Measurements from ENCODE around the gene EPB41L4A.

DNA sequence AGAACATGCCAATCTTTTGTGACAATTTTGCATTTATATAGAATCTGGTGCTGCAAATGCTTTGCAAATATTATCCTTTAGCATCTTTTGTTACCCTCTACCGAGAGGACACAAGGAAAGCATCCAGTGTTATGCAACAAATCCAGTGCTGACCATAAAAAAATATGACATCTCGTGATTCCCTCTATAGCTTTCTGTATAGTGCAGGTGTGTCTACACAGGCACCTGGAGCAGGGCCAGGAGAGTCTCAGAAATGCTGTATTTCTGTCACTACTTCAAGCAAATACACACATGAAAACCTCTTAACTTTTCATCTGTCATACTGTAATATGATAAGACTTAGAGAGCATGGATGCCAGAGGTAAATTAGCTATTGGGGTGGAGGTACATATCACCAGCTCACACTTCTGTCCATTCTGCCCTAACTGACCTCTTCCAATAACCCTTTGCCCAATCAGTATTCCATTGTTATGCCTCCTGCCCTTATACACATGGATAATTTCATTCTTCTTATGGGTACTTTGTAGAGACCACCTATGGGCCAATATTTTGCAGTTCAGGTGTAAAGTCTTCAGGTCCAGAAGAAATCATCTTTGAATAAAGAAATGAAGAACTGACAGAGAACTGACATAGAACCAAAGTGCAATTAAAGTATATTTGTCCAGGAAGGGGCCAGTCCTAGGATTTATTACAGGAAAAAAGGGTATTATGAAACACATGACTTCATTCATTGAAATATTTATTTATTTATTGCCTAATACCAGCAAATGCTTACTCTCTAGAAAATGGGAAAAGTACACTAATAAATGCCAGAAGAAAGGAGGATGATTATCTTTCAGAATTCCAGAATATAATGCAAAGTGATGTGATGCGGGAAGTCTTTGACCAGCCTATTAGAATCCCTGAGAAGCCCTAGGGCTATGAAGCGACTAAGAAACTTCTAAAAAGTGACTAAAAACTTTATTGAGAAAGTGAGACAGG lies 106.5 kb downstream of the EPB41L4A start:
- TF ChIP-seq POLR2A (IDR thresholded peaks at IDR 0.05): no peak
- TF ChIP-seq, protein P1, sequence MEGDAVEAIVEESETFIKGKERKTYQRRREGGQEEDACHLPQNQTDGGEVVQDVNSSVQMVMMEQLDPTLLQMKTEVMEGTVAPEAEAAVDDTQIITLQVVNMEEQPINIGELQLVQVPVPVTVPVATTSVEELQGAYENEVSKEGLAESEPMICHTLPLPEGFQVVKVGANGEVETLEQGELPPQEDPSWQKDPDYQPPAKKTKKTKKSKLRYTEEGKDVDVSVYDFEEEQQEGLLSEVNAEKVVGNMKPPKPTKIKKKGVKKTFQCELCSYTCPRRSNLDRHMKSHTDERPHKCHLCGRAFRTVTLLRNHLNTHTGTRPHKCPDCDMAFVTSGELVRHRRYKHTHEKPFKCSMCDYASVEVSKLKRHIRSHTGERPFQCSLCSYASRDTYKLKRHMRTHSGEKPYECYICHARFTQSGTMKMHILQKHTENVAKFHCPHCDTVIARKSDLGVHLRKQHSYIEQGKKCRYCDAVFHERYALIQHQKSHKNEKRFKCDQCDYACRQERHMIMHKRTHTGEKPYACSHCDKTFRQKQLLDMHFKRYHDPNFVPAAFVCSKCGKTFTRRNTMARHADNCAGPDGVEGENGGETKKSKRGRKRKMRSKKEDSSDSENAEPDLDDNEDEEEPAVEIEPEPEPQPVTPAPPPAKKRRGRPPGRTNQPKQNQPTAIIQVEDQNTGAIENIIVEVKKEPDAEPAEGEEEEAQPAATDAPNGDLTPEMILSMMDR (IDR thresholded peaks at IDR 0.05): no peak

All from lower leg skin (tissue), 3 donors.